ENCODE data around the gene DAGLA. TPM values are rescaled to one million over a fixed set of nuclear protein-coding genes. Genes with fewer than 3 reads are reported as not detected.

Gene DAGLA
- total and polyA plus RNA-seq, 2 experiments from 2014 or later, result 2.1 to 6.3 TPM

DNA sequence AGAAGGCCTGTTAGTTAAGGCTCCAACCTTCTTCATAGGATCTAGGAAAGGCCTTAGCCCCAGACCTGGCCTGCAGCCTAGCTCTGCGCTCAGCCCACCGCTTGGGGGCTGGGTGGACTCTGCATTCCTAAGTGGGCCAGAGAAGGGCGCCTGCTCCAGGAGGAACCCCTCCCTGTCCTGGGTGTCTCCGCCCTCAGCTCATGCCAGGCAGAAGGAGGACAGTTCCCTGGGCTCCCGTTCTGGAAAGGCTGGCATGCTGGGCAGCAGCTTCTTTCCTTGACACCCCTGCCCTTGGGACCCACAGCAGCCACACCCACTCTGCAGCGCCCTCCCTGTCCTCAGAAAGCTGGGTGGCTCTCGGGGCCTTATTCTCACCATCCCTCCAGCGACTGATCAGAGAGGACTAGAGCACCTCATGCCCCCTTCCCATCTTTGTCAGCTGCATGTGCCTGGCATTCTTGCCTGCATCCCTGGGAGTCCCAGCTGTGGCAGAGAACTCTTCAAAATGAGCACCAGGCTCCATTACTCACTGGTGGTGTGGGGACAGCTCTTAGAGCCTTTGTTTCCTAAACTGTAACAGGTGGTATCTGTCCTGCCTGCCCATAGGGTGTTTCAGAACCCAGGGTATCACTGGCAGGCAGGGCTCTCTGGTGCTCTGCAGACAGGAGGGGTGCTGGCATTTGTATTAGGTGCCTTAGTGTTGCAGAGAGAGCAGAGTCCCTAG lies 51.9 kb downstream of the DAGLA start:
- Histone ChIP-seq H3K27me3 (no peaks in the 10 kb centered on the region), H3K9me3 (ENCODE audit: low read depth) (no peaks in the 10 kb centered on the region), H3K4me1 (ENCODE audit: low read depth) (peaks cover 13% of the 10 kb centered on the region), H3K27ac (no peak overlapping the region), H3K4me3 (no peak overlapping the region), H3K36me3 (no peaks in the 10 kb centered on the region)
- DNase-seq (ENCODE audit: low read depth in 1 of 2, low spot score in 1 of 2), result no peak
- TF ChIP-seq, protein P1, sequence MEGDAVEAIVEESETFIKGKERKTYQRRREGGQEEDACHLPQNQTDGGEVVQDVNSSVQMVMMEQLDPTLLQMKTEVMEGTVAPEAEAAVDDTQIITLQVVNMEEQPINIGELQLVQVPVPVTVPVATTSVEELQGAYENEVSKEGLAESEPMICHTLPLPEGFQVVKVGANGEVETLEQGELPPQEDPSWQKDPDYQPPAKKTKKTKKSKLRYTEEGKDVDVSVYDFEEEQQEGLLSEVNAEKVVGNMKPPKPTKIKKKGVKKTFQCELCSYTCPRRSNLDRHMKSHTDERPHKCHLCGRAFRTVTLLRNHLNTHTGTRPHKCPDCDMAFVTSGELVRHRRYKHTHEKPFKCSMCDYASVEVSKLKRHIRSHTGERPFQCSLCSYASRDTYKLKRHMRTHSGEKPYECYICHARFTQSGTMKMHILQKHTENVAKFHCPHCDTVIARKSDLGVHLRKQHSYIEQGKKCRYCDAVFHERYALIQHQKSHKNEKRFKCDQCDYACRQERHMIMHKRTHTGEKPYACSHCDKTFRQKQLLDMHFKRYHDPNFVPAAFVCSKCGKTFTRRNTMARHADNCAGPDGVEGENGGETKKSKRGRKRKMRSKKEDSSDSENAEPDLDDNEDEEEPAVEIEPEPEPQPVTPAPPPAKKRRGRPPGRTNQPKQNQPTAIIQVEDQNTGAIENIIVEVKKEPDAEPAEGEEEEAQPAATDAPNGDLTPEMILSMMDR (IDR thresholded peaks at IDR 0.05; ENCODE audit: low read depth, low read length), result no peak

- no peaks in the 10 kb centered on the region for H3K27me3 ChIP-seq
- peaks cover 13% of the 10 kb centered on the region for H3K4me1 ChIP-seq (ENCODE audit: low read depth)
- no peaks in the 10 kb centered on the region for H3K9me3 ChIP-seq (ENCODE audit: low read depth)
- DNase-seq (ENCODE audit: low read depth in 1 of 2, low spot score in 1 of 2), result no peak
- H3K27ac ChIP-seq, result no peak overlapping the region
- H3K36me3 ChIP-seq, result no peaks in the 10 kb centered on the region
- TF ChIP-seq, protein P1 (IDR thresholded peaks at IDR 0.05; ENCODE audit: low read depth, low read length), result no peak
- no peak overlapping the region for H3K4me3 ChIP-seq
These were observed 52.5 kb downstream of the DAGLA start for GRCh38 chr11:61732705-61733104.

- Histone ChIP-seq H3K36me3 (no peaks in the 10 kb centered on the region), H3K27ac (no peak overlapping the region)
- DNase-seq (ENCODE audit: low read depth in 1 of 2, low spot score in 1 of 2), result peak; percentile 86 to 88
These were observed 53.2 kb downstream of the DAGLA start for GRCh38 chr11:61733120-61733978.

GRCh38 chr11:61734767-61735166 lies 54.6 kb downstream of the DAGLA start:
- TF ChIP-seq, protein P1 (IDR thresholded peaks at IDR 0.05; ENCODE audit: low read depth, low read length), result no peak
- Histone ChIP-seq H3K4me1 (ENCODE audit: low read depth) (no peaks in the 10 kb centered on the region), H3K4me3 (no peak overlapping the region), H3K27ac (no peak overlapping the region), H3K27me3 (no peaks in the 10 kb centered on the region), H3K36me3 (no peaks in the 10 kb centered on the region), H3K9me3 (ENCODE audit: low read depth) (no peaks in the 10 kb centered on the region)
- no peak for DNase-seq (ENCODE audit: low read depth in 1 of 2, low spot score in 1 of 2)

More at GRCh38 chr11:61733120-61733978, 53.2 kb downstream of the DAGLA start:
- Histone ChIP-seq H3K4me1 (ENCODE audit: low read depth) (peaks cover 13% of the 10 kb centered on the region), H3K4me3 (no peak overlapping the region), H3K27me3 (no peaks in the 10 kb centered on the region), H3K9me3 (ENCODE audit: low read depth) (no peaks in the 10 kb centered on the region)
- TF ChIP-seq, protein P1 (IDR thresholded peaks at IDR 0.05; ENCODE audit: low read depth, low read length), result peak; percentile 99

DNA sequence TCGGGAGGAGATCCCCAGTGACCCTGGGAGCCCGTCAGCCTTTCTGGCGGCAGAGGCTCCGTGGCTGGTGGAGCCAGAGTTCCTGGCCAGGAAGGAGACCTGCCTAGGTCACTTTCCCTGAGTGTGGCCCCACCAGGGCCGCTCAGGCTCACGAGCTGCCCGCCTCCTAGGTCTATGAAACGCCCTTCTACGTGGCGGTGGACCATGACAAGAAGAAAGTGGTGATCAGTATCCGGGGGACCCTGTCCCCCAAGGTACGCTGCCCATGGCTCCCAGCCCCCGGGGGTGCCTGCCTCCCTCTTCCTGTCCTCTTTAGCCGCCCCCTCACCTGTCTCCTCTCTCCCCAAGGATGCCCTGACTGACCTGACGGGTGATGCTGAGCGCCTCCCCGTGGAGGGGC lies 55.2 kb downstream of the DAGLA start:
- Histone ChIP-seq H3K4me1 (ENCODE audit: low read depth) (no peaks in the 10 kb centered on the region), H3K27ac (no peak overlapping the region), H3K9me3 (ENCODE audit: low read depth) (no peaks in the 10 kb centered on the region), H3K36me3 (no peaks in the 10 kb centered on the region), H3K4me3 (no peak overlapping the region), H3K27me3 (no peaks in the 10 kb centered on the region)
- TF ChIP-seq, protein P1 (IDR thresholded peaks at IDR 0.05; ENCODE audit: low read depth, low read length), result no peak
- no peak for DNase-seq (ENCODE audit: low read depth in 1 of 2, low spot score in 1 of 2)
